Heart left ventricle (tissue), 16 donors: Measurements from ENCODE around the gene KCNK13. TPM values are rescaled to one million over a fixed set of nuclear protein-coding genes. Genes with fewer than 3 reads are reported as not detected.

ENCODE experiments used
- ATAC-seq, 4 donors: fragments of 200-7000 bp; cut with Tn5 transposase; one replicate each; pipeline ENCODE4 v1.9.1; 2020 to 2022; ENCODE audit warnings: moderate library complexity in 4 of 4, mild to moderate bottlenecking in 3 of 4, moderate number of reproducible peaks in 1 of 4
- DNase-seq, 5 donors: peaks; one replicate each; pipeline ENCODE4 v3.0.0-alpha.2; 2020
- H3K27ac ChIP-seq, 12 donors: fragments of 200-600 bp; sonication (generic) in 4 of 12; one replicate each; pipeline versions ENCODE4 v1.5.0 to v1.8.0; 2016 to 2022; ENCODE audit warnings: mild to moderate bottlenecking in 2 of 12
- H3K27me3 ChIP-seq, 9 donors: fragments of 200-600 bp; sonication (generic) in 2 of 9; one replicate each; pipeline versions ENCODE4 v1.5.1 to v1.8.0; 2016 to 2022; ENCODE audit warnings: mild to moderate bottlenecking in 3 of 9
- H3K36me3 ChIP-seq, 9 donors: fragments of 200-600 bp; sonication (generic) in 2 of 9; one replicate each; pipeline versions ENCODE4 v1.5.0 to v1.8.0; 2018 to 2022; ENCODE audit warnings: mild to moderate bottlenecking in 2 of 9
- H3K4me1 ChIP-seq, 12 donors: fragments of 200-600 bp; sonication (generic) in 4 of 12; one replicate each; pipeline versions ENCODE4 v1.5.0 to v1.8.0; 2016 to 2022; ENCODE audit warnings: mild to moderate bottlenecking in 3 of 12
- H3K4me3 ChIP-seq, 12 donors: fragments of 200-600 bp; sonication (generic) in 4 of 12; one replicate each; pipeline versions ENCODE4 v1.5.0 to v1.8.0; 2017 to 2022; ENCODE audit warnings: mild to moderate bottlenecking in 9 of 12, moderate library complexity in 4 of 12
- H3K9me3 ChIP-seq, 12 donors: fragments of 200-600 bp; sonication (generic) in 4 of 12; one replicate each; pipeline versions ENCODE4 v1.5.0 to v1.8.0; 2016 to 2022; ENCODE audit warnings: mild to moderate bottlenecking in 1 of 12
- POLR2A ChIP-seq, 2 donors: fragments of 450-650 bp; IDR thresholded peaks; one replicate each; pipeline ENCODE4 v1.6.1; 2017; ENCODE audit warnings: antibody characterized with exemption in 2 of 2, mild to moderate bottlenecking in 2 of 2, moderate library complexity in 2 of 2
- WGBS, 4 donors: extraction: QIAGEN DNeasy Blood & Tissue Kit in 2 of 4; methylation state at CpG; one replicate each; pipeline versions ENCODE4 v1.1.5 to v1.1.7; 2013 to 2018; 5-methylcytosine and 5-hydroxymethylcytosine counted together
- intact Hi-C, 10 donors: fragments of 100-400 bp; cut with DNase I; formaldehyde crosslinking; loops; one replicate each; pipeline versions ENCODE4 v1.11.1 to v1.14.2; 2022
- polyA plus RNA-seq, 2 donors: library from polyadenylated mRNA; stranded (reverse); fragments of 200-250 nt; gene quantifications; one replicate each; pipeline ENCODE4 v1.2.3, GENCODE V29; 2013
- total RNA-seq, 9 donors: library from RNA; depleted of rRNA in 2 of 9; stranded (reverse); fragments of >200 nt in 2 of 9; fragmentation: NEBNext Ultra II Directional in 3 of 9; extraction: Animal tissue kit (Norgen Biotek cat#: 25700) in 3 of 9; gene quantifications; one replicate each; pipeline versions ENCODE4 v1.1.0 to v1.2.4, GENCODE V29; 2016 to 2023
- TF ChIP-seq, protein P1 (sequence below), 12 donors: fragments of 200-600 bp; sonication (generic) in 4 of 12; IDR thresholded peaks; one replicate each; pipeline versions ENCODE4 v1.5.0 to v1.8.0; 2018 to 2022; ENCODE audit warnings: antibody characterized with exemption in 12 of 12, mild to moderate bottlenecking in 5 of 12
- donor health status: ischemic (EF 13 %, LVEDD 7.1; RV severe dilation, severe dysfunction).
- donor health status: healthy with polysubstance abuse.
- donor health status: DM: no; HTN: yes; CAD: no.
- donor health status: DM: no; HTN: no; CAD: no.
- donor health status: ischemic (EF 25% LVEDD 6.9; RV normal size, moderate dysfunction).
- donor health status: ischemic (EF 25% LVEDD 5.7; RV mildly dilated, moderate dysfunction).
- donor health status: healthy.
- donor health status: DM: yes; HTN: yes; CAD: no.
- donor health status: ischemic (EF 35%, LVEDD 5.7; RV mildly dilated, moderate dysfunction).
- donor health status: nonischemic (EF 11% LVEDD 7.7; RV severe dilation, severe dysfunction).
- donor health status: DM: yes; HTN: yes; CAD: no.
- donor health status: PGD.
- donor health status: ischemic (EF 29% LVEDD 5.4; RV normal size, mild dysfunction).
- donor health status: nonischemic (EF 23%, LVEDD 6.1; RV moderate dilation, normal function).

The KCNK13 gene
- total and polyA plus RNA-seq, 11 donors, result 0.16 to 10.7 (median 1.3) TPM

DNA sequence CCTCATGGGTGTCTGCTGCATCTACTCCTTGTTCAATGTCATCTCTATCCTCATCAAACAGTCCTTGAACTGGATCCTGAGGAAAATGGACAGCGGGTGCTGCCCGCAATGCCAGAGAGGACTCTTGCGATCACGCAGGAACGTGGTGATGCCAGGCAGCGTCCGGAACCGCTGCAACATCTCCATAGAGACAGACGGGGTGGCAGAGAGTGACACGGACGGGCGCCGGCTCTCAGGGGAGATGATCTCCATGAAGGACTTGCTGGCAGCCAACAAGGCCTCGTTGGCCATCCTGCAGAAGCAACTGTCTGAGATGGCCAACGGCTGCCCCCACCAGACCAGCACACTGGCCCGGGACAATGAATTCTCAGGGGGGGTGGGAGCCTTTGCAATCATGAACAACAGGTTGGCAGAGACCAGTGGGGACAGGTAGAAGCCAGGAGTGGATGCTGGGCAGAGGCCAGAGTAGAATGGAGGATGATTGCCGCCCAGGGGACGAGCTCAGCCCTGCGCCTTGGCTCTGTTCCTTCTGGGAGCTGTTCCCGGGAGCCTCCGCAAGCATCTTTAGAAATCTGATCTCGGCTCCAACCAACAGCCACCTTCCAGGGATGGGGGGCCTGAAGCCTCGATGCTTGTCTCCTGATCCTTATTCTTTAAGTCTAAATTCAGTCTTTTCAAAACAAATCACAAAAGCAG lies 122.9 kb downstream of the KCNK13 start:
- WGBS, 4 donors, result 86 to 92% (median 90%) methylated on average over 21 to 23 of the region's 23 CpGs
- intact Hi-C loops, result no loop called here
- peaks cover 0 to 8% (median 0%) of the 10 kb centered on the region in 12 donors for H3K4me1 ChIP-seq
- H3K4me3 ChIP-seq, result no peak overlapping the region
- H3K27ac ChIP-seq, result no peak overlapping the region
- ATAC-seq, result no peak
- H3K36me3 ChIP-seq, result no peaks in the 10 kb centered on the region
- no peak for DNase-seq
- no peaks in the 10 kb centered on the region for H3K9me3 ChIP-seq
- TF ChIP-seq POLR2A (IDR thresholded peaks at IDR 0.05), result no peak
- TF ChIP-seq, protein P1, sequence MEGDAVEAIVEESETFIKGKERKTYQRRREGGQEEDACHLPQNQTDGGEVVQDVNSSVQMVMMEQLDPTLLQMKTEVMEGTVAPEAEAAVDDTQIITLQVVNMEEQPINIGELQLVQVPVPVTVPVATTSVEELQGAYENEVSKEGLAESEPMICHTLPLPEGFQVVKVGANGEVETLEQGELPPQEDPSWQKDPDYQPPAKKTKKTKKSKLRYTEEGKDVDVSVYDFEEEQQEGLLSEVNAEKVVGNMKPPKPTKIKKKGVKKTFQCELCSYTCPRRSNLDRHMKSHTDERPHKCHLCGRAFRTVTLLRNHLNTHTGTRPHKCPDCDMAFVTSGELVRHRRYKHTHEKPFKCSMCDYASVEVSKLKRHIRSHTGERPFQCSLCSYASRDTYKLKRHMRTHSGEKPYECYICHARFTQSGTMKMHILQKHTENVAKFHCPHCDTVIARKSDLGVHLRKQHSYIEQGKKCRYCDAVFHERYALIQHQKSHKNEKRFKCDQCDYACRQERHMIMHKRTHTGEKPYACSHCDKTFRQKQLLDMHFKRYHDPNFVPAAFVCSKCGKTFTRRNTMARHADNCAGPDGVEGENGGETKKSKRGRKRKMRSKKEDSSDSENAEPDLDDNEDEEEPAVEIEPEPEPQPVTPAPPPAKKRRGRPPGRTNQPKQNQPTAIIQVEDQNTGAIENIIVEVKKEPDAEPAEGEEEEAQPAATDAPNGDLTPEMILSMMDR (IDR thresholded peaks at IDR 0.05), result no peak
- H3K27me3 ChIP-seq, result no peaks in the 10 kb centered on the region

DNA sequence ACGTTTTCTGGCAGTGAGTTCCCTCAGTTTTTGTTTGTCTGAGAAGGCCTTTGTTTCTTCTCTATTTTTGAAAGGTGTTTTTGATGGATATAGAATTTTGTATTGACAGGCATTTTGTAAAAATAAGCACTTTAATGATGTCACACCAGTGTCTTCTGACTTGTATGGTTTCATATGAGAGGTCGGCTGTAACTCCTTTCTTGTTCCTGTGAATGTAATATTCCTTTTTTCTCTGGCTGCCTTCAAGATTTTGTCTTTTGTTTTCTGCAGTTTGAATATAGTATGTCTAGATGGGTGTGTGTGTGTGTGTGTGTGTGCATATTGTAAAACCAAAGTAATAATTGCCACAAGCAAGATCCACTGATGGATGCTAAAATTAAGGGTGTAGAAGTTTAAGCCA lies 126.8 kb downstream of the KCNK13 start:
- no peak for ATAC-seq
- WGBS, 4 donors, result 85 to 90% (median 88%) methylated on average over 2 of the region's 2 CpGs
- no peaks in the 10 kb centered on the region for H3K9me3 ChIP-seq
- DNase-seq, result no peak
- H3K36me3 ChIP-seq, result no peaks in the 10 kb centered on the region
- no peak overlapping the region for H3K27ac ChIP-seq
- intact Hi-C loops, result no loop called here
- TF ChIP-seq, protein P1 (IDR thresholded peaks at IDR 0.05), result no peak
- no peak for TF ChIP-seq POLR2A (IDR thresholded peaks at IDR 0.05)
- no peaks in the 10 kb centered on the region for H3K27me3 ChIP-seq
- H3K4me1 ChIP-seq, result no peaks in the 10 kb centered on the region
- no peak overlapping the region for H3K4me3 ChIP-seq

DNA sequence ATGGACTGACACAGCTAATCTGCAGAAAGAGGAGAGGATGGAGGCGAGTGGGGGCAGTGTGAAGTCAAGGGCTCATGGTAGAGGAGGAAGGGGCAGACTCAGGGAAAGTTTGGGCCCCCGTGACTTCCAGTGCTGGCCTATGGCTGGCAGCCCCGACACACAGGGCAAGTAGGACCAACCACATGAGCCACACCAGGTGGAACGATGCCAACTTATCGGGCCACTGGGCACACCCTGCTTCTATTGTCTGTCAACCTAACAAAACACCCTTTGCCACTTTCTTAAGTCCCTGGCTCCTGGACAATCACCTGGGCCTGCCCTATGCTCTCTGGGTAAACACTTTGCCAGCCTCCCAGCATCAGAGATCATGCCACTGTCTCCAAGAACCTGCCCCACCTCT lies 129.4 kb downstream of the KCNK13 start:
- 73 to 82% (median 78%) methylated on average over 5 of the region's 5 CpGs for WGBS, 4 donors
- ATAC-seq (no peak), DNase-seq (no peak)
- Histone ChIP-seq H3K27me3 (peaks cover 0 to 10% (median 0%) of the 10 kb centered on the region in 9 donors), H3K4me3 (no peak overlapping the region), H3K9me3 (no peaks in the 10 kb centered on the region), H3K4me1 (no peaks in the 10 kb centered on the region), H3K27ac (no peak overlapping the region), H3K36me3 (no peaks in the 10 kb centered on the region)
- intact Hi-C loops, result no loop called here
- no peak for TF ChIP-seq POLR2A (IDR thresholded peaks at IDR 0.05)
- TF ChIP-seq, protein P1 (IDR thresholded peaks at IDR 0.05), result no peak

DNA sequence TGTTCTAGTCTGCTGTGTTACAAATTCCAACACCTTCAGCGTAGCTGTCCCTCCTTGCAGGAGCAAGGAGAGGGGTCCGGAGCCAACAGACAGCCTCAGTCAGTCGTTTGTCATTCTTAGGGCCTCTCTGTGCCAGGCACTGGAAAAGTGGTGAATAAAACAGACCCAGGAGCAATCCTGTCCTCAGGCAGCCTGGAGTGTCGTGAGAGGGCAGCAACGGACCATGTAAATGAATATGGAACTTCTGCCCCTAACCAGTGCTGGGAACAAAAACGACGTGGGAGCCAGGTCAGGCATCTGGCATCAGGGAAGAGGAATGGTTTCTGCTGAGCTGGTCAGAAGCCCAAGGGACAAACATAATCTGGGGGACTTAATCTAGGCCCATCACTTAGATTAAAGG lies 129.8 kb downstream of the KCNK13 start:
- Histone ChIP-seq H3K27me3 (peaks cover 0 to 10% (median 0%) of the 10 kb centered on the region in 9 donors), H3K9me3 (no peaks in the 10 kb centered on the region), H3K4me1 (no peaks in the 10 kb centered on the region), H3K4me3 (no peak overlapping the region), H3K27ac (no peak overlapping the region), H3K36me3 (no peaks in the 10 kb centered on the region)
- intact Hi-C loops, result no loop called here
- TF ChIP-seq, protein P1 (IDR thresholded peaks at IDR 0.05), result no peak
- no peak for TF ChIP-seq POLR2A (IDR thresholded peaks at IDR 0.05)
- no peak for DNase-seq
- no peak for ATAC-seq
- WGBS, 4 donors, result 72 to 83% (median 76%) methylated on average over 7 of the region's 7 CpGs
